NCI-H2227 (cell line): ENCODE data around the gene SPINK6.

Experiments used
- DNase-seq: peaks from one replicate; lab custom pipeline; 2025; ENCODE audit not compliant: unreplicated experiment; lab: John Stamatoyannopoulos, UW

The SPINK6 gene

DNA sequence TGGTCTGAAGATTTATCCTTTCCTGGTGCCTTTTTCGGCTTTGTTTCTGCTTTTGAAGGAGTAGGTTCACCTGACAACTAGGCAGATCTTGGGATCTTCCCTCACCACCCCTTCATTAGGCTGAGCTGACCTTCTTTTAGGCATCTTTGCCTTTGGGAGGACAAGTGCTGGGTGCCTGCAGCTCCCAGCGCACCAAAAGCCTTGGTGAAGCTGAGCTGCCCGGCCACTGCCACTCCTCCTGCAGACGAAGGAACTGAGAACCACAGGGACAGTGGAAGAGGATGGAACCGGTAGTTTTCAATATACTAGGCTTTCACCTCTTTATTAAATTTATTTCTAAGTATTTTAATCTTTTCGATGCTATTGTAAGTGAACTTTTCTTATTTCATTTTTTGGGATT lies 18.7 kb downstream of the SPINK6 start:
- no peak for DNase-seq

DNA sequence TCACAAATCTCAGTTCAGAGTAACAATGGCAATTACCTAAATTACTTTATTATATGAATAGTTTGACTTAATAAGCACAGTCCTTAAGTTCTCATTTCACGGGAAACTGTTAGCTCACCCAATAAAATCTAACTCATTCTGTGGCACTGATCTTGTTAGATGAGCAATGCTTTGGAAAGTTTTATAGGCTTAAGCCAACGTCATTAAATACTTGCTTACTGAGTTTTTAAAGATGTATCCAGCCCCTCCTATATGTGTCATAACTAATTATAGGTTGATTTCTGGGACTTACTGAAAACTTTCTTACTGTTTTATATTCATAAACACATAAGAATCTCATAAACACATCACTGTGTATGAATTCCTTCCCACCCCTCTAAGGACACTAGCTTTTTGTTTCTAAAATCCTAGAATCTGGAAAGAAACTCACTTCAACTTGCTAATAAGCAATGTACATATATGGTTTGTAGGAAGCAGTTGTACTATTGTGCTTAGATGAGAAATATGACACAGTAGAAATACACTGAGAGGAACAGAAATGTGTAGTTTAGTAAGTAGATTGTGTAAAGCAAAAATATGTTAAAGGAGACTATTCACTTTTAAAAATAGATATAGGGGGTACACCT lies 21.4 kb downstream of the SPINK6 start:
- no peak for DNase-seq

DNA sequence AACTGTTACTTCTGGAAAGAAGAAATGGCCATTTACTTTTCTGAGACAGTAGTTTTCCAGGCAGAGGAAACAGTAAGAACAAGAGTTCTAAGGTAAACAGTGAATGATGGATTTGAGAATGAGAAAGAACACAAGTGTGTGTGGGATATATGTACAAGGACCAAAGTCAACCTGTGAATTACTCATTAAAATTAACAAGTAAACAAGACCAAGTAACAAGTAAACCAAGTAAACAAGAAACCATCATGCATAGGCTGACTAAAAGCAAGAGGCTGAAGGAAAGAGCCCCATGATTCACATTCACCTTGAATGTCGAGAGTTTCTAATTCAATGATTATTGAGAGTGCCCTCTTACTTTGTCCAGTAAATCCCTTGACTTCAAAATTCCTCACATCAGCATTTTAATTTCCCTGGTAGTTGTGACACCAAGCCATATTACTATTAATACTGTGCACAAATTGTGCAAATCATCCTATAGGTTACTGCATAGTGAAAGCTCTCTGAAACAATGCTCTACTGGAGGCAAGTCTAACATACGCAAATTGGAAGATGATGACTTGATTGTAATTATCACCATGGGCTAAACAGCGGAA lies 25.6 kb downstream of the SPINK6 start:
- DNase-seq: no peak

DNA sequence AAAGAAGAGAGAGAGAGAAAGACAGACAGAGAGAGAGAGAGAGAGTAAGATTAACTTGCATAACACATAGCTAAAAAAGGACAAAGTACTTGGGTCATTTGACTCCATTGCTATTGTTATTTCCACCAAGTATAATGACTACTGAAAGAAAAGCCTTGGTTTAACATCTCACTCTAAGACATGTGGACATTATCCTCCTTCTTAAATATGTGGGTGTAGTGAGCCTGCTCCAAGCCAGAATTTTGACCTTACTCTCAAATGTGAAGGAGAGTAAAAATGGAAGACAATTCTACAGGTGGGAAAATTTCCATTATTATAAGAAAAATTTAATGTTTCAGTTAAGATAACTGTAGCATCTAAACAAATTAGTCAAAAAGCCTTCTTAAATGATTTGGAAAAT lies 27.0 kb downstream of the SPINK6 start:
- no peak for DNase-seq

DNA sequence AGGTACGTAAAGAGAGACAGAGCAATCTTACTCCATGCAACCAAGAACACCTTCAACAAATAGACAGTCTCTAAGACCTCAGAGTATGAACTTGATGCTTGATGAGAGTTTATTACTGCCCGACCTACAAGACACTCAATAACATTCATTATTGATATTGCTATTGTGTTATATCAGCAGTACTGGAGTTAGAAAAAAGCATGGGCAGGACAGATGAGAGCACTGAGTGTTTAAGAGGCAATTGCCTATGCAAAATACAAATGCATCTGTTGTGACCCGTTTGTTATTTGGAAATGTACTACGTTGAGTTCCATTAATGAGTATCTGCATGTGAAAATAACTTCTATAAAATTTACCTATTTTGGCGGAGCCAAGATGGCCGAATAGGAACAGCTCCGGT lies 27.4 kb downstream of the SPINK6 start:
- no peak for DNase-seq

DNA sequence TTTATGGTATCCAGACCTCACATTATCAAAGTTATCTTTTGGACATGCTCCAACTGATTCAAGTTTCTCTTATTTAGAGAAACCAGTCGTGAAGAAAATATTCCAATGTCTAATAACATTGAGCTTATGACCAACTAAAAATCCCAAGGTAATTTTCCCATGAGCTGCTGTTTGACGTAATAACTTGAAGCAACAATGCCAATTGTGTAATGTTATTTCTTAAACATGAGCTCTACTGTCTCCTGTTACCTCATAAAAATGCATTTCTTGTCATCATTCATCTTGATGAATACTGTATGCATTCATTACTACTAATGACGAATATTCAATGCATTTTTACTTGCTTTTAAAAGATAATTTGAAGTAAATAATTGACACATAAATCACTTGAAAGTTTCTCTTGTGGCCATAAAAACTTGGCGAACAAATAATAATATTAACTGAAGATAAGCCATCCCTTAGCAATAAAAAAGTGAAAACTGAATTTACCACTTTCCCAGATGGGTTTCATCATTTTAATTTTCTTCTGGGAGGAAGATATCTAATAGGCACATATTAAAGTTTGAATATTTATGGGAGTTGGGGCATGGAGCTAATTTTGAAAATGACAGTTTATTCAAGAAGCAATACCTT lies 35.1 kb downstream of the SPINK6 start:
- no peak for DNase-seq

DNA sequence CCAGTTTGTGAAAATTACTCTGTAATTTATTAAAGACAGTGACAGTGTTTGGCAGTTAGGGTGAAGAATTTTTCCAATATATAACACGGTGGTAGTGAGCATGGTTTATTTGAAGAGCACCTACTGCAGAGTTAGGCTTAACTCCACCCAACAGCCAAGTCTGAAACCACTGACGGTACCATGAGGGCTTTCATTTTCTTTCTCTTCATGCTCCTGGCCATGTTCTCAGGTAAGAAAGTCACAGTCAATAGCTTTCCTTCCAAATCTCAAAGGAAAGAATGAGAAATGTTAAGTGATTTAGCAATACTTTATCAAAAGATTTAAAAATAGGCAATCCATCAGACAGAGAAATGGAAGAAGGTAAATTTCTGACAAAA lies 35.6 kb downstream of the SPINK6 start, which contains the start of gene MARCOL:
Gene MARCOL, plus strand, starts transcription at position 108 of the 377 bp plus-strand sequence. Its CDS starts 73 bp downstream, at position 181.
- no peak for DNase-seq

DNA sequence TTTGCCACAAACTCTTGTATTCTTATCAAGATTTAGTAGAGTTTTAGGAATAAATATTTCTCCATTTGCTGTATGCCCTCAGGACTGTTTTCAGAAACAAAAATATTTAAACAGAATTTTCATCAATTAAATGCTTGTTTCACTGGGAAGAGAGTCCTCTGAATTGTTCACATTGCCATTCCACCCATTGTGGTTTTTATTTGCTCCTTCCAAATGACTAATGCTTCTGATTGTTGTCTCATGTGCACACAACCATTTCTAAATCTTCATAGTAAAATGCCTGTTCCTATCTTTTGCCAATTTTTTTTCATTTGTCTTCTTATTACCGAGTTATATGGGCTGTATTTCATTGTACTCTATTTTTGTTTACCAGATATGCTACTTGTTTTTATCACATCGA lies 46.1 kb downstream of the SPINK6 start:
- DNase-seq: no peak

DNA sequence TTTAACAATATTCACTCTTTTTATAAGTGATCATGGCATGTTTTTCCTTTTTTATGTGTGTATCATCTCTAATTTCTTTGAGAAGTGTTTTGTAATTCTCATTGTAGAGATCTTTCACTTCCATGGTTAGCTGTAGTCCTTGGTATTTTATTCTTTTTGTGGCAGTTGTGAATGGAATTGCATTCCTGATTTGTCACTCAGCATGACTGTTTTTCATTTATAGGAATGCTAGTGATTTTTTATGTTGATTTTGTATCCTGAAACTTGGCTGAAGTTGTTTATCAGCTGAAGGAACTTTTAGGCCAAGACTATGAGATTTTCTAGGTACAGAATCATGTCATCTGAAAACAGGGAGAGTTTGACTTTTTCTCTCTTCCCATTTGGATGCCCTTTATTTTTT lies 52.6 kb downstream of the SPINK6 start:
- no peak for DNase-seq

DNA sequence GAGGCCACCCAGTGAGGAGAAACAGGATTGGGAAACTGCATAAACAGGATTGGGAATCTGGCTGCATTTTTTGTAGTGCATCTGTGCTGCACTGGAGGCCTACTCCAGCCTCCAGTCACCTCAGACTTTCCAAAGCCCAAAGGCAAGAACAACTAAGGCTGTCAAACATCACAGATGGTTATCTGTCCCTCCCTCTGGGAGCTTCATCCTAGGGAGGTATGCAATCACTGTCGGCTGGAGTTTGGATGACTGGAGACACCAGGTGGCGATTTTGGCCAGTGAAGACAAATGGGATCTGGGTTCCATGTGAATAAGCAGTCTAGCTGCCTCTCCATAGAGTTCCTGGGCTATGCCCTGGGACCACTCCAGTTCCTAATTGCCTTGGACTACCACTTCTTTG lies 56.4 kb downstream of the SPINK6 start:
- DNase-seq: no peak

DNA sequence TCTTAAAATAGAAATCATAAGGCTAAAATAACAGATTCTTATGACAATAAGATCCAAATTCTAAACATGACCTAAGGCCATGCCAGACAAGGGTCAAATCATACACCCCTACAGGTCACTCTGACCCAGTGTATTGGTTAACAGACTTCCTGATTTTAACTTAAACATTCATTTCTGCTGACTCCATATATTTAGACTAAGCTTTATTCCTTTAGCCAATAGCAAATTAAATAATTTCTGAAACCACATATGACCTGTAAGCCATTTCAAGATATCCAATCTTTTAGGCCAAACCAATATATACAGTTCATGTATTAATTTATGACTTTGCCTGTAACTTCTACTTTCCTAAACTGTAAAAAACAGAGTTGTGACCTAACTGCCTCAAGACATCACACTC lies 58.4 kb downstream of the SPINK6 start:
- DNase-seq: no peak
